ENCODE results near the gene MT3.
"Not testable (repeated sequence)": the region's sequence is repeated elsewhere in the genome, so short reads cannot be mapped to it uniquely, and the experiment has no call there.

MT3 gene

DNA sequence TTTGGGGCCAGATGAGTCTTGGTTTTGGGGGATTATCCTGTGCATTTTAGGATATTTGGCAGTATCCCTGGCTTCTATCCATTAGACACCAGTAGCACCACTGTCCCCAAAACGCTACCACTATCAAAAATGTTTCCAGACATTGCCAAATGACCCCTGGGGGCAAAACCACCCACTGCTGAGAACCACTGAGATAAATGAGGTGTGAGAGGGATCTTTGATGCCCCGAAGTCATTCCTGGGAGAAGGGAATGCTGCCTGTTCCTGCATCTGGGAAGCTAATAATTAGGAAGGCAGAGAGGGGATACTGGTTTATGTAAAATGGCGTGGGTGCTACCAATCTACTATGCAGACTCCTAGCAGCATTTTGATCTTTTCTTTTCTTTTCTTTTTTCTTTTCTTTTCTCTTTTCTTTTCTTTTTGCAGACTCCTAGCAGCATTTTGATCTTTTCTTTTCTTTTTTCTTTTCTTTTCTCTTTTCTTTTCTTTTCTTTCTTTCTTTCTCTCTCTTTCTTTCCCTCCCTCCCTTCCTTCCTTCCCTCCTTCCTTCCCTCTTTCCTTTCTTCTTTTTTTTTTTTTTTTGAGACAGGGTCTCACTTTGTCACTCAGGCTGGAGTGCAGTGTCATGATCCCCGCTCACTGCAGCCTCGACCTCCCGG is 8.8 kb upstream of the MT3 start:
- DNase-seq: no peak

DNA sequence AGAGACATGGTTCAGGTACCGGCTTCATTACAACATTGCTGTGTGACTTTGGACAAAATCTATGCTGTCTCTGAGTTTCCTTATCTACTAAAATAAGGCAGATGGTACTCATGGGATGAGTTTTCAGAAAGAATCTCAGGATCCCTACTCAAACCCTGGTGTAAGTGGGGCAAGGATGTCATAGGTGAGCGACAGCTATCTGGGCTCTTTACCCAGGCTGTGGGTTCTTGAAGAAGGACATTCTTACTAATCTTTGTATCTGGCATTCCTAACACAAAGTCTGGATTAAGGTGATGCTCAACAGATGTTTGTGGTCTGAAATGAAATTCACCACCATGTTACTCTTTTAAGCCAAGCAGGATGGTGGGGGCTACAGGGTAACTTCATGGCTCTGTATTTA is 6.4 kb upstream of the MT3 start:
- DNase-seq: not testable (repeated sequence)

DNA sequence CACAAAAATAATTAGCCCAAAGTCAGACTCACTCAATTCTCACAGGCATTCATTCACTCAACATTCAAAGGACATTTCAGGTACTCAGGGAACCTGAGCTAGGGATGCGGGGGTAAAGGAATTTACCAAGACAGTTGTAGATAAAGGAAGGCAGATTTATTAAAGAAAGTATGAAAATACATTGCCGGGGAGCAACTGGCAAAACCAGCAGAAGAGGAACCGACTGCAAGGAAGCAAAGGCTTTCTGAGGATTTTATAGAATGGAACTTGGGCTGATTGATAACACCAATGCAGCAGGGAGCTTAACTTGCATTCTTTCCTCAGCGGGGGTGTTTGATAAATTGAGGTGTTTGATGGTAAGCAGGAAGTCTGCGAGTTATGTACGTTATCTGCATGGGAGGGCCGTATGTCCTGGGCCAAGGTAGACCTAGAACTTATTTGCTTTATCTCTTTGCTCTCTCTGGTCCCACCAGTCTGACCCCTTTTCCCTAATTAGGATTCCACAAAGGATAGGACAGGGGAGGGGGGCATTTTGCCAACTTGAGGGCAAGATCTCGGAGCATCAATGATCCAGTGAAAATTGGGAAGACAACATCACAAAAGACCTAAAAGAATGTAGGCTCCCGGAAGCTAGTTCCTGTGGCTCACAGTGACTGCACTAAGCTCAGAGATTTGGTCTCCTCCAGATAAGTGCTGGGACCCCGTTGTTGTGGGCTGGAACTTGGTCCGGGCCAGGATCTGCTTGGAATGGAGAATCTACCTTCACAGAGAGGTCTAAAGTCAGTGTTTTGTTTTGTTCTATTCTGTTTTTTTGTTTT is 5.8 kb upstream of the MT3 start:
- no peak for DNase-seq

DNA sequence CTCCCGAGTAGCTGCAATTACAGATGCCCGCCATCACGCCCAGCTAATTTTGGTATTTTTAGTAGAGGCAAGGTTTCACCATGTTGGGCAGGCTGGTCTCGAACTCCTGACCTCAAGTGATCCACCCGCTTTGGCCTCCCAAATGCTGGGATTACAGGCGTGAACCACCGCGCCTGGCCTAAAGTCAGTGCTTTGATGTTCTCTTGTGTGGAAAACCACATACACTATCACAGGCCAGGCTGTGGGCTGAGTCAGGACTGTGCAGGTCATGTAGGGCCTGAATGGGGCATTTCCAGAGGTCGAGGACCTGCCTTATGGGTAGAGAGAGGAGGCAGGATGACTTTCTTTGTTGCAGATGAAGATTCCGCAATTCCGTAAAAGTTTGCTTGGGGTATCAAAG is 5.1 kb upstream of the MT3 start:
- DNase-seq: no peak

DNA sequence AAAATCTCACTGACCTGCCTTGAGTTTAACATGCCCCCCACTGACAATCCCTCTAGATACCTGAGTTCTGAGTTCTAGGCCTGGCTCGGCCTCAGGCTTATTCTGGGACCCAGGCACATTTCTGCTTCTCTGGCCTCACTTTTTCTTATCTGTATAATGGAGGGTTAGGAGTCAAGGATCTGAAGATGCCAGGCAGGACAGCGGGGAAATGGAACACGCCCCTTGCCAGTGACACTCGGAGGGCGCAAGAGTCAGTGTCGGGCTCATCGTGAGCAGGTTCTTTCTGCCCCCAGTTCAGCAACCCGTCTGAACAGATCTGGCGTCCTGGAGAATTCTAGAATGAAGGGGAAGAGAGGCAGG is 567 bp upstream of the MT3 start:
- no peak for DNase-seq

DNA sequence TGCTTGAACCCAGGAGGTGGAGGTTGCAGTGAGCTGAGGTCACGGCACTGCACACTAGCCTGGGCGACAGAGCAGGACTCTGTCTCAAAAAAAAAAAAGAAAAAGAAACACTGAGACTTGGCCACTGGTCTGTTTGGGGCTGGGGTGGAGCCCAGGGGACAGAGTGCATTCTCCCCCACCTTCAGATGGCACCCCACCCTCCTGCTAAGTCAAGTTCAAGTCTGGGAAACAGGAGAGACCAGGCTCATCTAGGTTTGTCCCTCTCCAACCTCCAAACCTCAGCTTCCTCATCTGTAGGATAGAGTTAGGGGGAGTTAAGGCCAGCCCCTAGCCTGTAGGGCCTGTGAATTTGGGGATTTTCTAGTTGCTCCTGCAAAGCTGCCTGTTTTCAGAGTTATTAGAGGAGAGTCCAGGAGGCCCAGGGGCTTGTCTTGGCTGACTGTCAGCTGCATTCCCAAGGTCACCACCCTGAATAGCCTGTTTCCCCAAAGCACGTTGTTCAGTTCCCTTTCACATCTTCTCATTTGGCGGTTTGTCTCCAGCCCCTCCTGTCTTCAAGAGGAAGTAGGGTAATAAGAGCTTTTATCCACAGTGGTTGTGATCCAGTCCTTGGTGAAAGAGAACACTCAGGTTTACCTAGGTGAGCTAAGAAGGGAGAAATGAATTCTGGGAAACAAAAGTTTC is 2.2 kb downstream of the MT3 start:
- DNase-seq: no peak

DNA sequence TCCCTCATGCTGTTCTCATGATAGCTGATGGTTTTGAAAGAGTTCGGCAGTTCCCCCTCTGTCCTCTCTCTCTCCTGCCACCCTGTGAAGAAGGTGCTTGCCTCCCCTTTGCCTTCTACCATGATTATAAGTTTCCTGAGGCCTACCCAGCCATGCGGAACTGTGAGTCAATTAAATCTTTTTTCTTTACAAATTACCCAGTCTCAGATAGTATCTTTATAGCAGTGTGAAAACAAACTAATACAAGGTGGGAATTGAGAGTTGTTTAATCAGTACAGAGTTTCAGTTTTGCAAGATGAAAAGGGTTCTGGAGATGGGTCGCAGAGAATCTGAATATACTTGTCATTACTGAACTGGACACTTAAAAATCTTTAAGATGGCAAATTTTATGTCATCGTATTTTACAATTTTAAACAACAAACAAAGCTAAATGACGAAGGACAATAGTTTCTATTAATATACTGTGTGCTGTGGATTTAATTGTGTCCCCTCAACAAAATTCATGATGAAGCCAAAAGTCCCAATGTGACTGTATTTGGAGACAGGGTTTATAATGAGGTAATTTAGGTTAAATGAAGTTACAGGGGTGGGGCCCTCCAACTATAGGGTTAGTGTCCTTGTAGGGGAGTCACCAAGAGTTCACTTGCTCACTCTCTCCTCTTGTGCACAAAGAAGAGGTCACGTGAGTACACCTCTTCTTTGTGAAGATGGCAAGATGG is 4.4 kb downstream of the MT3 start:
- no peak for DNase-seq

DNA sequence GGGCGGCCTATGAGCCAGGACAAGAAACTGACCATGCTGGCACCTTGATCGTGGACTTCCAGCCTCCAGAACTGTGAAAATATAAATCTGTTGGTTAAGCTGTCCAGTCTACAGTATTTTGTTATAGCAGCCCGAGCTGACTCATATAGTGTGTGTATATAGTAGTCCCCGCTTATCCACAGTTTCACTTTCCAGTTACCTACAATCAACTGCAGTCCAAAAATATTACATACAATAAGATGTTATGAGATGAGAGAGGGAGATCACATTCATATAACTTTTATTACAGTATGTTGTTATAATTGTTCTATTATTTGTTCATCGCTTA is 4.9 kb downstream of the MT3 start:
- no peak for DNase-seq

DNA sequence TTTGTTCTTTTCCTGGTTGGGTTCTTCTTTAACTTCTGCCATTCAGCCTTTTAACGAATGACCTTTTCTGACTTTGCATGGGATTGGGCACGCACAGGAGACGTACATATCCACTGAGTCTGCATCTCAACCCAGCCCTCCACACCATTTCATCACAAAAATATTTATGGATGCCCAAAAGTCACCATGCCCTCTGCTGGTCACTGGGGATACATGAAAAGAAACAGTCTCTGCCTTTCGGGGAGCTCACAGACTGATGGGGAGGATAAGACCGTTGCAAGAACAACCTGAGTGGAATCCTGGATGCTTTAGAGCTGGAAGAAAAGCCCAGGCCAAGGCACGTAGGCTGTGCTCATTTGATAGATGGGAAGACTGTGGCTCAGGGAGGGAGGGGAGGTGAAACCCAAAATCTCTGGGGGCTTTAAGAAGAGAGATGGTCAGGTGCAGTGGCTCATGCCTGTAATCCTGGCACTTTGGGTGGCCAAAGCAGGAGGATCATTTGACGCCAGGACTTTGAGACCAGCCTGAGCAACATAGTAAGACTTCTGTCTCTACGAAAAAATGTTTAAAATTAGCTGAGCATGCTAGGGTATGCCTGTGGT is 11.2 kb downstream of the MT3 start:
- DNase-seq: no peak

DNA sequence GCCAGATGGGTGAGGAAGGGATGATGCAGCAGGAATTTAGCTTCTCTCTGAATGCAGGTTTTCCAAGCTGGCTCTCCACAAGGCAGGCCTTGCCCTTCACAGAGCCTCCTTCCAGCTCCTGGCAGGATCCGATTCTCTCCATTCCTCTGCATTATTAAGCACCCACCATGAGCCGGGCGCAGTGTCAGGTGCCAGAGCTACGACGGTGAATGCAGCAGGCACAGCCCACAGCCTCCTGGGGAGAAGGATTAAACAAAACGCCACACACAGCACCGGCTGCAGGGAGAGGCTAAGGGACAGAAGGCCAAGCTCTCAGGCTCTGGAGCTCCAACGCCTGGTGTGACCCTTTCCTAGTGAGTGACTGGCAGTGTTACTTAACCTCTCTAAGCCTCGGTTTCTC is 12.0 kb downstream of the MT3 start:
- DNase-seq: no peak

DNA sequence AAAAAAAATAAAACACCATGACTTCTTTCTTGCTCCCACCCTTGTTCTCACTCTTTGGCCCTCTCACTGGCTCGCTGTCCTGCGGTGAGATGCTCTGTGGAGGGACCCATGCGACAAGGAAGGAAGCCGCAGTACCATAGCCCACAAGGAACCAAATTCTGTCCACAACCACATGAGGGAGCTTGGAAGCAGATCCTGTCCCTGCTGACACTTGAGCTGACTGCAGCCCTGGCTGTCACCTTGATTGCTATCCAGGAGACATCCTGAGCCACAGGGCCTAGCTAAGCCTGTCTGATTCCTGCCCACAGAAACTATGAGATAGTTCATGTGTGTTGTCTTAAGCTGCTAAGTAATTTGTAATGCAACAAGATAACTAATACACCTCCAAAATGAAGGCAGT is 14.3 kb downstream of the MT3 start:
- no peak for DNase-seq

DNA sequence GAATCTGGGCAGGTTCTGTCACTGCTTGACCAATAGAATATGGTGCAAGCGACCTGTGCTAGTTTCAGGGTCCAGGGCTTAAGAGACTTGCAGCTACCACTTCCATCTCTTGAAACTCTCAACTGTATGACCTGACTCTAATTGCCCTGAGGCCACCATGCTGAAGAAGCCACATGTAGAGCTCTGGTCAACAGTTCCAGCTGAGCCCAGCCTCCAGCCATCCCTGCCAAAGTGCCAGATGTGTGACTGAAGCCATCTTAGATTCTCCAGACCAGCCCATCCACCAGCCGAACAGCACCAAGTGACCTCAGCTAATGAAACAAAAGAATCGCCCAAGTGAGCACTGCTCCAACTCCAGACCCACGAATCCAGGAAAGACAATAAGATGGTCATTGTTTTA is 15.6 kb downstream of the MT3 start:
- no peak for DNase-seq

DNA sequence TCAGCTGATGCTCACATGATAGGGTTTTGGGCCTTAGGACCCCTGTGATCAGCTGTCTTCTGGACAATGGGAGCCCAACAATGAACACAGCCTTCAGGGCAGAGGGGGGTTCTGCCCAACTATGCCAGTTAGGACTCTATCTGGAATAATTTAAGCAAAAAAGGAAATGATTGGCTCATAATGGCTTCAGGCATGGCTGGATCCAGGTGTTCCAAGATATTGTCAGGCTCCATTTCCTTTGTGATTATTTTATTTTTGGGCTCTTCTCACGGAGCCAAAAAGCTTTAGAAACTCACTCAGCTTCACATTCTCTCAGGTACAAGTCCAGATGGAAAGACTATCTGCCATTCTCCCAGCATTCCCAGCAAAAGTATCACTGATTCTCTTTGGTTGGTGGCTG is 16.1 kb downstream of the MT3 start:
- no peak for DNase-seq

DNA sequence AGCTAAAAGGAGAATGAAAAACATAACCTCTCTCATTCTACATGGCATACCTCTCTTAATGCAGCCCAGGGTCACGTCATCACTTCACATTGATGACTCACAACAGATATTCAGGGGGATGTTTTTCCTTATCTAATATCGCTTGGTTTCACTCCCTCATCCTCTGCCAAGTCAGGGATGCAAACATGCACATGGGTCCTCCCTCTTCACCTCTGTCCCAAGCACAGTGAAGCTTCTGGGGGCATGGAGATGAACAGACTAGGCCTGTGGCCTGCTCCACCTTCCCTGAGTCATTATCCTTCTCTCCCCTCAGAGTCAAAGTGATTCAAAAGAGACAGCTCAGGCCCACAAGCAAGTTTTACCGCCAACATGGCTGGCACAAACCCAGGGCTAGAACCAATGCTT is 16.7 kb downstream of the MT3 start:
- no peak for DNase-seq

DNA sequence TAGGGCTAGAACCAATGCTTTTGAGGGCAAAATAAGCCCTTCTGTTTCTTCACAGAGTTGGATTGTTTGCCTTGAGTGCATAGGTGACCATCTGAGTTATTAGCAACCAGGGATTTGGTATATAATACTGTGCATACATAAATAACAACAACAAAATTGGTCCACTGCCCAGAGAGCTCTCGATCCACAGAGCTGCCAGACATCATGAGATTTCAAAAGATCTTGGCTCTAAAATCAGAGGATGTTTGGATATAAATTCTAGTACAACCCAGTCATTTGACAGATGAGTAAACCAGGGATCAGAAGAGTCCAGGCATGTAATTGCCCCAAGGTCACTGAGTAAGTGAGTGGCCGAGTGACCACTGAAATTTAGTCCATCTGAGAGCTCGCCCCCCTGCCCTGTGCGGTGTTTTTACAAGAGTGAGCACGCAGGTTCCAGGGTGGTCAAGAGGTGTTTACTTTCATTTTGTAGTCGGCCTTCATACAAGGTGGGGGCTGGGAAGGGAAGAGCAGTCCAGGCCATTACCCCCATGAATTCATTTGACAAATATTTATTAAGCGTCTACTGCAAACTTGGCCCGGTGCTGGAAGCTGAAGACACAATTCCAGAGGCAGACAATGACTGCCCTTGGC is 17.3 kb downstream of the MT3 start:
- no peak for DNase-seq

DNA sequence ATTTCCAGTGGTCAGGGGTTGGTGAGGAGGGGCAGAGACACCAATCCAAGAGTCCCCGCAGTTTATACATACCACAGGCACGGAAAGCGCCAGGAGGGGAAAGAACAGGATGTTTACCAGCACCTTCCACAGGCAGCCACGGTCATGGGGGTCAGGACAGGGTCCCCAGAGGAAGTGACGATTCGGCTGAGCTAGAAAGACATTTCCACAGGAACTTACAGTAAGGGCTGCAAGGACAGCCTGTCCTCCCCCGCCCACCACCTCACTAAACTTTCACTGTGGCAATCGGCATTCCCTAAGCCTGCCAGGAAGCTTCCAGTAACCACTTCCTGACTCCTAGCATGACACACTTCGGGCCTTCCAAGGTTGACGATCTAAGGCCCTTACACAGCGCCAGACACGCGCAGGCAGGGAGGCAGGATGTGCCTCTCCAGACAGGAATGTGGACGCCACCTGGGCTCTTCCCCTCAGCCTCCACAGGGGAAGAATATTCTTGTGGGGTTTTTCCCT is 17.8 kb downstream of the MT3 start:
- no peak for DNase-seq

DNA sequence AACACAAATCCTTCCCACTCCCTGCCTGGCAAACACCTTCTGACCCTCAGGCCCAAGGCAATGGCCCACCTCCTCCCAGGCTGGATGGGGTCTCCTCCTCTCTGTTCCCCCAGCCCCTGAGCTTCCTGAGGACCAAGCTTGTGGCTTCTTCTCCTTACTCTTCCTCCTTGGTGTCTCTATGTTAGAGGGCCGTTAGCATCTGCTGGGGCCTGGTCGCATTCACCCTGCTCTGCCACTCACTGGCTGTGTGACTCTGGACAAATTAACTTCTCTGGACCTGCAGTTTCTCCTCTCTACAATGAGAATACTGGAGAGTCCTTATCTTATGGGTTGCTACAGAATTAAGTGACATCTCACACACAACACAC is 18.3 kb downstream of the MT3 start:
- no peak for DNase-seq

DNA sequence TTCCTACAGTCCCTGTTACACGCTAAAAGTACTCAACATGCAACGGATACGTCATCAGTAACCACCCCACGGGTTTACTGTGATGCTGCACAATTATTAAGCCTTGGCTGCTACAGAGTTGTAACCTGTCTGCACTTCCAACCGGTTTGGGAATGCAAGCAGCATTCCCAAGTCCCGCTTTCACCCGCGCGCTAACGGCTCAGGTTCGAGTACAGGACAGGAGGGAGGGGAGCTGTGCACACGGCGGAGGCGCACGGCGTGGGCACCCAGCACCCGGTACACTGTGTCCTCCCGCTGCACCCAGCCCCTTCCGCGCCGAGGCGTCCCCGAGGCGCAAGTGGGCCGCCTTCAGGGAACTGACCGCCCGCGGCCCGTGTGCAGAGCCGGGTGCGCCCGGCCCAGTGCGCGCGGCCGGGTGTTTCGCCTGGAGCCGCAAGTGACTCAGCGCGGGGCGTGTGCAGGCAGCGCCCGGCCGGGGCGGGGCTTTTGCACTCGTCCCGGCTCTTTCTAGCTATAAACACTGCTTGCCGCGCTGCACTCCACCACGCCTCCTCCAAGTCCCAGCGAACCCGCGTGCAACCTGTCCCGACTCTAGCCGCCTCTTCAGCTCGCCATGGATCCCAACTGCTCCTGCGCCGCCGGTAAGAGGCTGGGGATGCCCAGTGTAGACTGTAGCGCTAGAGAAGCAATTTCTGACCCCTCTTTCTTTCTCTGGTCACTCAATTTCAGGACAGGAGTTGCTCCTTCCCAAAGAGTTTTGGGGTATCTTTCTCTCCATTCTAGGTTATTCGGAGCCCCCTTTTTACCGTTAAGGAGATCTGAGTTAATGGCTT is 18.9 kb downstream of the MT3 start, which contains the start of gene MT2A:
MT2A (plus strand) TSS at position 542 of the 833 bp plus-strand sequence; CDS start at position 614, 72 bp downstream.
- DNase-seq: peak; percentile 72 to 86 (median 78)

DNA sequence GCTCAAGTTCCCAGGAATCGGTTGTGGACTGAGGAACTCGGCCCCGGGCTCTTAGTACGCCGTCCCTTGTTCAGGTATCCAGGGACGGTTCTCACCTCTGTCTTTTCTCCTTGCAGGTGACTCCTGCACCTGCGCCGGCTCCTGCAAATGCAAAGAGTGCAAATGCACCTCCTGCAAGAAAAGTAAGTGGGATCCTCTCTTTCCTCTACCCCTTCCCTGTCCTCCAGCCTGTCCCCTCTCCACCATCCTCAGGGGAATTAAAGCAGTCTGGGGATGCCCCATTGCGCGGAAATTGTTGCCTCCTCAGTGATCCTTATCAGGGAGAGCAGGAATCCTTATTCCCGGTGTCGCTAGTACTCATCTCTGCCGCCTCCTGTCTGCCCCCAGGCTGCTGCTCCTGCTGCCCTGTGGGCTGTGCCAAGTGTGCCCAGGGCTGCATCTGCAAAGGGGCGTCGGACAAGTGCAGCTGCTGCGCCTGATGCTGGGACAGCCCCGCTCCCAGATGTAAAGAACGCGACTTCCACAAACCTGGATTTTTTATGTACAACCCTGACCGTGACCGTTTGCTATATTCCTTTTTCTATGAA is 19.6 kb downstream of the MT3 start:
- no peak for DNase-seq

DNA sequence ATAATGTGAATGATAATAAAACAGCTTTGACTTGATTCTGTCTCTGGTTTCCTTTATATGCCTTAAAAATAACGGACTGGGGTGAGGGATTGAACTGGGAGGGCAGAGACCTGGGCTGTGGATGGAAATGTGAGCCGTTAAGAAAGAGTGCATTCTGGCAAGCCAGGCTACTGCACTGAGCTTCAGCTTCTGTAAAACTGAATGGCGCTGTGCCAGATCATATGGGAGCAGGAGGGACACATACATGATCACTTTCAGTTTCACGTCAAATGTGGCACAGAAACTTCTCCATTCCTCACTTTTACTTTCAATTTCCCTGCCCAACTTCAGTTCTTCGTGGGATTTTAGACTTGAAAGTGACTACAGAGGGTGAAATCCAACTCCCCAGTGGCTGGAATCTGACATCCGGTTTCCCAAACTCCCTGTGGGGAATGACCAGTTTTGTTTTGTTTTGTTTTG is 20.2 kb downstream of the MT3 start:
- DNase-seq: peak in 3 of 4 experiments; percentile 18 to 54 (median 38)

Measured in activated CD4-positive, CD25-positive, alpha-beta regulatory T cell (primary cell).